ENCODE measurements around the gene GRM6.

Gene GRM6

DNA sequence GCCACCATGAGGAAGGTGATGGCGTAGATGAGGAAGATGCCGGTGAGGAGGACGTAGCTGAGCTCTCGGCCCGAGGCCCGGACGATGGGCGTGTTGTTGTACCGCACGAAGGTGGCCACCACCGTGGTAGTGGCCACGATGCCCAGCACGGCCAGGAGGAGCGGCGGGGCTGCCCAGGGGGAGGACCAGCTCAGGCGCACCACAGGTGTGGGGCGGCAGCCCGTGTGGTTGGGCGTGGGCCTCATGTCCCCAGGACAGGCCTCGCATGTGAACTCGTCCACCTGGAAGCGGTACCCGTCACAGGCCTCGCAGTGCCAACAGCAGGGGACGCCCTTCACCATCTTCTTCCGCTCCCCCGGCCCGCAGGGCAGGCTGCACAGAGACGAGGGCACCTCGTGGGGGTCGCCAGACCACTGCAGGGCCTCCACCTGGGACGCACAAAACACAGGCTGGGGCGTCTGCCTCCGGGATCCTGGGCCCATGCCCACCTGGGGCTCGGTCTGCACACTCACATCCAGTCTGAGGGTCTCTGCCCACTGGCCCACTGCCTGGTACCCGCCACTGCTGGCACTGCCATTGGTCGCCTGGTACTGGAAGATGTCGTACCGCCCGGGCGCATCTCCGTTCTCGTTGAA, 8.7 kb downstream of the GRM6 start:
- DNase-seq (ENCODE audit: low read depth, low spot score) = no peak
- no peak overlapping the region for H3K4me3 ChIP-seq (ENCODE audit: low read length)

DNA sequence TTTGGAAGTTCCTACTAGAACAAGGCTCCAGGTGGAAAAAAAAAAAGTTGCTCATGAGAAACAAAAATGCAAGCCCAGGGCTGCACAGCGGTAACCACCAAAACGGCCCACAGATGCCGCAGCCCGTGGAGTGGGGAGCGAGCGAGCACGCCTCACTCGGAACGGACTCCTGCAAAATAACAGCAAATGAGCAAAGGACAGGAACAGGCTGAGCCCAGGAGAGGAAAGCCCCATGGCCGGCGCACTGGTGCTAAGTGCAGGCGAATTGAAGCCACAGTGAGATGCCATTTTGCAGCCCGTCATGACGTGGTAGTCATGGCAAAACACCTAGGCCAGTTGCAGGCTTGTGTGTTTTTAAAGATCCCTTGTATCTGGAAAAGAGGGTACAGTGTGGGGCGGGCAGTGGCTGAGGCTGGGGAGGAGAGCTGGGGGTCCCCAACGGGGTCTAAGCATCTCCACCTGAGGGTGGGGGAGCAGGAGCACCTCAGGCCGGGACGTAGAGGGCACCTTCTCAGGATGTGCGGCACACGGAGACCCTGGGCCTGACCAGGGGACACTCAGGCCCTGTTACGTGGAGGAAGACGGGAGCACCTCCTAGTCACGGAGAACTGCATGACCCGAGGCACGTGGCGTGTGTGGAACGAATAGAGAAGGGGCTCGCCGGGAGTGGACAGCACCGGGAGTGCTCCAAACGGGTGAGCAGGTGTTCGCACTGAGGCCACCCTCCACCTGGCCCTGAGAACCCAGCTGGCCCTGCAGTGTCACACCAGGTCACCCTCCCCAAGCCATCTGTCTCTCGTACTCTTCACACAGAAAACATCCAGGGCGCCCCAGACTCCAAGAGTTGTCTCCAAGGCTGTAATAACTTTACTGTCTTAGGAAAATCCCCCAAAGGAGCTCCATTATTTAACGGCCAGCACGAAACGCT, 10.7 kb downstream of the GRM6 start:
- no peak for DNase-seq (ENCODE audit: low read depth, low spot score)
- no peak overlapping the region for H3K4me3 ChIP-seq (ENCODE audit: low read length)

DNA sequence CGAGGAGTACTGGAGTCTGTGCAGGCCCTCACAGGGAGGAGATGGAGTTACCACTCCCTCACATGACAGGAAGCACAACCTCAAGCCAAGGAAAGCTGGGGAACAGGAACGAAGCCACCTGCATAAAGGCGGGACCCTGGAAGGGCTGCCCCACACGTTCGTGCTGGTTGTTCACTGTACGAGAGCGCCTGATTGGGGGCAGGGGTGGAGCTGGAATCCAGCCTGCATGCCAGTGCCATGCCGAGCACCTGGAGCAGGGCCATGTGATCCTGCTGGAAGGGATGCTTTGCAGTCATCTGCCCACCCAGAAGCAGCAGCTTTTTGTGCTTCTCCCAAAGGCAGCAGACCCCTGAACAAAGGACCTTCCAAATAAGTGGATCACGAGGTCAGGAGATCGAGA, 11.4 kb downstream of the GRM6 start:
- no peak for DNase-seq (ENCODE audit: low read depth, low spot score)
- H3K4me3 ChIP-seq (ENCODE audit: low read length) = no peak overlapping the region

DNA sequence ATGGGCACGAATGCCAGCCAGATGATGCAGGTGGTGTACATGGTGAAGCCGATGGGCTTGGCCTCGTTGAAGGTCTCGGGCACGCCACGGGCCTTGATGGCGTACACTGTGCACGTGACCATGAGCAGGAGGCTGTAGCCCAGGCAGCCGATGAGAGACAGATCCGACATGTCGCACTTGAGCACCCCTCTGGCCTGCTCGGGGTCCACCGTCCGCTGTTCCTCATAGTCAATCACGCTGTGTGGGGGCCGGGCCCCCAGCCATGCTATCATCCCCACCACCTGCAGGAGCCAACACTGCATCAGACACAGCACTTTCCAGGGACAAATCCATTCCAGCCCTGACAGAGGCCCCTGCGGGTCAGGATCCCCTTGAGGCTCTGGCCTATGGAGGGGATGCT, 12.2 kb downstream of the GRM6 start:
- no peak for DNase-seq (ENCODE audit: low read depth, low spot score)
- H3K4me3 ChIP-seq (ENCODE audit: low read length) = no peak overlapping the region

DNA sequence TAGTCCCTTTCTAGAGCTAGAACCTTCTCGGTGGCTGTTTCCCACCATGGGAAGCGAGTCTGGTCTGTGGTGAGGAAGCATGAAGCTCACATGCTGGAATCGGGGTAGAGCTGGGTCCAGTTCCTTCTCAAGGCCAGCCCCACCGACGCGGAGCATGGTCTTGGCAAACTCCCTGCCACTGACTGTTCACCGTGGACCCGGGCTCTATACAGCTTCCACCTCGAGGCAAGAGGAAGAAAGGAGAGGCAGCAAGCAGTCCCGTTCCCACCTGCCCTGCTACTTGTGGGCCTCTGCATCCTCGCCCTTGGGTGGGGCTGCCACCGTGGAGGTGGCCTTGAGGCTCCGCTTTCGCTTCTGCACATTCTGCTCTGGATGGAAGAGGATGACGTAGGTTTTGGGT, 13.7 kb downstream of the GRM6 start:
- H3K4me3 ChIP-seq (ENCODE audit: low read length) = no peak overlapping the region
- no peak for DNase-seq (ENCODE audit: low read depth, low spot score)

DNA sequence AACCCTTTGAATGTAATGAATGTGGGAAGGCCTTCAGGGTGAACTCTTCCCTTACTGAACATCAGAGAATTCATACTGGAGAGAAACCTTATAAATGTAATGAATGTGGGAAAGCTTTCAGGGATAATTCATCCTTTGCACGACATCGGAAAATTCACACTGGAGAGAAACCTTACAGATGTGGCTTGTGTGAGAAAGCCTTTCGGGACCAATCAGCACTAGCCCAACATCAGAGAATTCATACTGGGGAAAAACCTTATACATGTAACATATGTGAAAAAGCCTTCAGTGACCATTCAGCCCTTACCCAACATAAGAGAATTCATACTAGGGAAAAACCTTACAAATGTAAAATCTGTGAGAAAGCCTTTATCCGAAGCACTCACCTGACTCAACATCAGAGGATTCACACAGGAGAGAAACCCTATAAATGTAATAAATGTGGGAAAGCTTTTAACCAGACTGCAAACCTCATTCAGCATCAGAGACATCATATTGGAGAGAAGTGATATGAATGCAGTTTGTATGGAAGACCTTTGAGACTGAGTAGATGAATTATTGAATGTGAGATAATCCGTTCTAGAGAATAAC, 29.6 kb downstream of the GRM6 start:
- no peak for DNase-seq (ENCODE audit: low read depth, low spot score)
- H3K4me3 ChIP-seq (ENCODE audit: low read length) = no peak overlapping the region

DNA sequence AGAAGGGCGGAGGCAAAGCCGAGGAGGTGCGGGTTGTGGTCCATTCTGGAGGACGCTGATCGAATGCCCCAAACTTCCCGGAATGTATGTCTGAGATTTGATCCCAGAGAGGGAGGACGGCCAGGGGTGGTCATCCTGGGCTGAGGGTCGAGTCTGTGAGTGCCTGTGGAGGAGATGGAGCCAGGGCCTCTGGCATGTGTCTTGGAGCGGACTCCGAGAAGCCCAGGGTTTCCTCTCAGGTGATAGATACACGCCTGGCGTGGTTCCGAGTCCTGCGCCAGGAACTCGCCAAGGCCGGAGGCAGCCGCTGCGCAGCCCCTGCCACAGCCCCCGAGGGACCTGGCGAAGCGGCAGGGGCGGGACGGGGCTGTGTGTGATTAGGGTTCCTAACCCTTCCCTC, 53.8 kb downstream of the GRM6 start:
- DNase-seq (ENCODE audit: low read depth, low spot score) = no peak
- H3K4me3 ChIP-seq (ENCODE audit: low read length) = no peak overlapping the region

DNA sequence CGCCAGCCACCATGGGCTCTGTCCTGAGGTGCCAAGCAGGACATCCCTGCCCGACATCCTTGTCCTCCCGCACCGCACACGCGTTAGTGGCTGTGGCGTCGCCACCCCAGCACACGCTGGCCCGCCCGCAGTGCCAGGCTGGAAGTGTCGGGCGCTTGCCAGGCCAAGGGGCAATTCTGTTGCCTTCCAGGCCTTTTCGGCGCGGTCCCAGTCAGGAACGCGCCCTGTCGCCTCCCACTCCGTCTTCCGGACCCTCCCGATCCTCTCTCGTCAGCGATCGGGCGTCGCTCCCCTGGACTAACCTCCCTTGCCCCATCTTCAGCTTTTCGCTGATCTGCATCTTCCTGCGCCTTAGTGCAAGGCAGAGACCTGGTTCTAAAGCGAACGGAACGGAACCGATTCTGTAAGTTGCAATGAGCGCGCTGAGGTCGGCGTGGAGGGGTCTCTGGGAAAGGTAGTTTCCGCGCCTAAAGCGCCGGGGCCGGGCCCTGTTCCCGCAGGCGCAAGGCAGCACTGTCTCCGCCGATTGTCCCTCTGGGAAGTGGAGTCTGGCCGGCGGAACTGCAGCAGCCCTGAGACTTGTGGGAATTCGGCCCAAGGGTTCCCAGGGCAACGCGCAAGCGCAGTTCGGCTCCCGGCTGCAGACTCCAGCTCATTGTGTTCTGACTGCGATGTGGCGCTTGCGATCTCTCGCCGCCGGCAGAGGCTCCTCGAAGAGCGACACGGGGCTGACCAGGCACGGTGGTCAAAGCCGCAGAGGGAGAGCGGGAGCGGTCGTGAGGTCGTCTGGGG, 54.4 kb downstream of the GRM6 start, which contains the start of gene ZNF454:
Gene ZNF454 (plus strand): TSS at position 630 of the 792 bp plus-strand sequence. CDS start 1,594 bp downstream, outside the sequence.
- no peak for DNase-seq (ENCODE audit: low read depth, low spot score)
- H3K4me3 ChIP-seq (ENCODE audit: low read length) = no peak within 1 kb of the TSS

DNA sequence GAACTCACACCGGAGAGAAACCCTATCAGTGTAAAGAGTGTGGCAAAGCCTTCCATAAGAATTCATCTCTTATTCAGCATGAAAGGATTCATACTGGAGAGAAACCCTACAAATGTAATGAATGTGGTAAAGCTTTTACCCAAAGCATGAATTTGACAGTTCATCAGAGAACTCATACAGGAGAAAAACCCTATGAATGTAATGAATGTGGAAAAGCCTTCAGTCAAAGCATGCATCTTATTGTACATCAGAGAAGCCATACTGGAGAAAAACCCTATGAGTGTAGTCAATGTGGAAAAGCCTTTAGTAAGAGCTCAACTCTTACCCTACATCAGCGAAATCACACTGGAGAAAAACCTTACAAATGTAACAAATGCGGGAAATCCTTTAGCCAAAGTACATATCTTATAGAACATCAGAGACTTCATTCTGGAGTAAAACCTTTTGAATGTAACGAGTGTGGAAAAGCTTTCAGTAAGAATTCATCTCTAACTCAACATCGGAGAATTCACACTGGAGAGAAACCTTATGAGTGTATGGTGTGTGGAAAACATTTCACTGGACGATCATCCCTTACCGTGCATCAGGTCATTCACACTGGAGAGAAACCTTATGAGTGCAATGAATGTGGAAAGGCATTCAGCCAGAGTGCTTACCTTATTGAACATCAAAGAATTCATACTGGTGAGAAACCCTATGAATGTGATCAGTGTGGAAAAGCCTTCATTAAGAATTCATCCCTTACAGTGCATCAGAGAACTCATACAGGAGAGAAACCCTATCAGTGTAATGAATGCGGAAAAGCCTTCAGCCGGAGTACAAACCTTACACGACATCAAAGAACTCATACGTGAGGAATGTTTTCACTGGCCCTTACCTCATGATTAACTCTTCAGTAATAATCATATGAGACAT, 63.0 kb downstream of the GRM6 start:
- DNase-seq (ENCODE audit: low read depth, low spot score) = no peak
- H3K4me3 ChIP-seq (ENCODE audit: low read length) = no peak overlapping the region

All from Jurkat, Clone E6-1 (cell line).